Liver (tissue), 3 donors: ENCODE measurements around the gene GATA3.

Experiments
- FOXA1 ChIP-seq: IDR thresholded peaks from 2 replicates; pipeline ENCODE4 v1.6.1; 2016; ENCODE audit warnings: antibody characterized with exemption
- GABPA ChIP-seq, 2 donors: IDR thresholded peaks in 1 of 2; conservative IDR thresholded peaks in 1 of 2; 2 replicates each; pipeline ENCODE4 v1.6.1; 2016; ENCODE audit warnings: antibody characterized with exemption in 2 of 2, mild to moderate bottlenecking in 1 of 2, moderate library complexity in 1 of 2
- HNF4G ChIP-seq: IDR thresholded peaks from 2 replicates; pipeline ENCODE4 v1.6.1; 2016; ENCODE audit warnings: antibody characterized with exemption
- MAX ChIP-seq: IDR thresholded peaks from 2 replicates; pipeline ENCODE4 v1.6.1; 2016; ENCODE audit warnings: antibody characterized with exemption
- RAD21 ChIP-seq, 2 donors: IDR thresholded peaks; 2 replicates each; pipeline ENCODE4 v1.6.1; 2016; ENCODE audit warnings: antibody characterized with exemption in 2 of 2, mild to moderate bottlenecking in 2 of 2
- RXRA ChIP-seq, 2 donors: IDR thresholded peaks; 2 replicates each; pipeline ENCODE4 v1.6.1; 2017 to 2018; ENCODE audit warnings: antibody characterized with exemption in 2 of 2, mild to moderate bottlenecking in 1 of 2
- SP1 ChIP-seq: IDR thresholded peaks from 2 replicates; pipeline ENCODE4 v1.6.1; 2018; ENCODE audit warnings: antibody characterized with exemption, mild to moderate bottlenecking
- TAF1 ChIP-seq: conservative IDR thresholded peaks from 2 replicates; pipeline ENCODE4 v1.6.1; 2016; ENCODE audit warnings: antibody characterized with exemption, mild to moderate bottlenecking
- YY1 ChIP-seq: IDR thresholded peaks from 2 replicates; pipeline ENCODE4 v1.6.1; 2016; ENCODE audit warnings: antibody characterized with exemption, mild to moderate bottlenecking
- TF ChIP-seq, protein P1 (sequence below): fragments of 150-350 bp; IDR thresholded peaks from 2 replicates; pipeline ENCODE4 v1.5.1; 2017; ENCODE audit warnings: improper control_type of control experiment, low read depth, low read length; ENCODE audit not compliant: missing input control
- TF ChIP-seq, protein P2 (sequence below): IDR thresholded peaks from 2 replicates; pipeline ENCODE4 v1.6.1; 2016; ENCODE audit warnings: antibody characterized with exemption, mild to moderate bottlenecking
- donor health status: healthy.
- donor health status: healthy.

DNA sequence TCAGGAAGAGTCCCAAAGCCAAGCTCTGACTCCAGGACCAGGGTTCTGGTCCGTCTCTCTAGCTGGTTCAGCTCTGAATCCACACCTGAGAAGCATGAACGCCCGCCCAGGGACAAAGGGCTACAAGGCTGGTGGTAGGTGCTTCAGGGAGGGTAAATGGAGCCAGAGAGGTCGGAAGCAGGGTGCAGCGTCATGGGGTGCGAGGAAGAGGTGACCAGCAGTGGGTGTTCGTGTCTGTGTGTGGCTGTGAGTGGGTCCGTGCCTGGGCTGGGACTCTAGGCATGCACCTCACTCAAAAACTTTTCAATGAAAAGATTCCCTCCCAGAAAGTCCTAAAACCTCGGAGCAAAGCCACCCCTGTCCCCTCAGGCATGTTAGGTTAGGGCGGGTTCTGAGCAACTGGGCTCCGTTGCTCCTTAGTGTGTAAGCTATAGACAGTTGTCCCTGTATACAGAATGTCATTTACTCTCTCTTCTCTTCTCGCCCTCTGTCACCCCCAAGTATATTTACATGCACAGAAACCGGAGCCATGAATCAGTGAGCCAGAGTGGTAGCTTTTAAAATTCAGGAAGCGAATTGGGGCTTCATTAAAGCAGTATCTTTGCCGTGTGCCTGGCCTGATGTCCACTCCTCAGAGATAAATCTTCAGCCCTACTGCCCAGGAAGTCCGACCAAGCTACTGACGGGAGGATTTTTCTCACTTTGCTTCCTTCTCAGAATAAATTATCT is 12.3 kb upstream of the GATA3 start:
- TF ChIP-seq, protein P1, sequence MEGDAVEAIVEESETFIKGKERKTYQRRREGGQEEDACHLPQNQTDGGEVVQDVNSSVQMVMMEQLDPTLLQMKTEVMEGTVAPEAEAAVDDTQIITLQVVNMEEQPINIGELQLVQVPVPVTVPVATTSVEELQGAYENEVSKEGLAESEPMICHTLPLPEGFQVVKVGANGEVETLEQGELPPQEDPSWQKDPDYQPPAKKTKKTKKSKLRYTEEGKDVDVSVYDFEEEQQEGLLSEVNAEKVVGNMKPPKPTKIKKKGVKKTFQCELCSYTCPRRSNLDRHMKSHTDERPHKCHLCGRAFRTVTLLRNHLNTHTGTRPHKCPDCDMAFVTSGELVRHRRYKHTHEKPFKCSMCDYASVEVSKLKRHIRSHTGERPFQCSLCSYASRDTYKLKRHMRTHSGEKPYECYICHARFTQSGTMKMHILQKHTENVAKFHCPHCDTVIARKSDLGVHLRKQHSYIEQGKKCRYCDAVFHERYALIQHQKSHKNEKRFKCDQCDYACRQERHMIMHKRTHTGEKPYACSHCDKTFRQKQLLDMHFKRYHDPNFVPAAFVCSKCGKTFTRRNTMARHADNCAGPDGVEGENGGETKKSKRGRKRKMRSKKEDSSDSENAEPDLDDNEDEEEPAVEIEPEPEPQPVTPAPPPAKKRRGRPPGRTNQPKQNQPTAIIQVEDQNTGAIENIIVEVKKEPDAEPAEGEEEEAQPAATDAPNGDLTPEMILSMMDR: no peak
- no peak for TF ChIP-seq MAX
- TF ChIP-seq, protein P2, sequence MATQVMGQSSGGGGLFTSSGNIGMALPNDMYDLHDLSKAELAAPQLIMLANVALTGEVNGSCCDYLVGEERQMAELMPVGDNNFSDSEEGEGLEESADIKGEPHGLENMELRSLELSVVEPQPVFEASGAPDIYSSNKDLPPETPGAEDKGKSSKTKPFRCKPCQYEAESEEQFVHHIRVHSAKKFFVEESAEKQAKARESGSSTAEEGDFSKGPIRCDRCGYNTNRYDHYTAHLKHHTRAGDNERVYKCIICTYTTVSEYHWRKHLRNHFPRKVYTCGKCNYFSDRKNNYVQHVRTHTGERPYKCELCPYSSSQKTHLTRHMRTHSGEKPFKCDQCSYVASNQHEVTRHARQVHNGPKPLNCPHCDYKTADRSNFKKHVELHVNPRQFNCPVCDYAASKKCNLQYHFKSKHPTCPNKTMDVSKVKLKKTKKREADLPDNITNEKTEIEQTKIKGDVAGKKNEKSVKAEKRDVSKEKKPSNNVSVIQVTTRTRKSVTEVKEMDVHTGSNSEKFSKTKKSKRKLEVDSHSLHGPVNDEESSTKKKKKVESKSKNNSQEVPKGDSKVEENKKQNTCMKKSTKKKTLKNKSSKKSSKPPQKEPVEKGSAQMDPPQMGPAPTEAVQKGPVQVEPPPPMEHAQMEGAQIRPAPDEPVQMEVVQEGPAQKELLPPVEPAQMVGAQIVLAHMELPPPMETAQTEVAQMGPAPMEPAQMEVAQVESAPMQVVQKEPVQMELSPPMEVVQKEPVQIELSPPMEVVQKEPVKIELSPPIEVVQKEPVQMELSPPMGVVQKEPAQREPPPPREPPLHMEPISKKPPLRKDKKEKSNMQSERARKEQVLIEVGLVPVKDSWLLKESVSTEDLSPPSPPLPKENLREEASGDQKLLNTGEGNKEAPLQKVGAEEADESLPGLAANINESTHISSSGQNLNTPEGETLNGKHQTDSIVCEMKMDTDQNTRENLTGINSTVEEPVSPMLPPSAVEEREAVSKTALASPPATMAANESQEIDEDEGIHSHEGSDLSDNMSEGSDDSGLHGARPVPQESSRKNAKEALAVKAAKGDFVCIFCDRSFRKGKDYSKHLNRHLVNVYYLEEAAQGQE: no peak
- TF ChIP-seq HNF4G: no peak
- TF ChIP-seq YY1: no peak
- no peak for TF ChIP-seq GABPA (IDR thresholded peaks at IDR 0.05 in 1 of 2, conservative IDR thresholded peaks at IDR 0.05 in 1 of 2)
- no peak for TF ChIP-seq TAF1
- no peak for TF ChIP-seq SP1
- no peak for TF ChIP-seq RAD21 (IDR thresholded peaks at IDR 0.05)
- TF ChIP-seq RXRA (IDR thresholded peaks at IDR 0.05): no peak
- no peak for TF ChIP-seq FOXA1
